ENCODE measurements around the gene PIGV. TPM values are rescaled to one million over a fixed set of nuclear protein-coding genes. Genes with fewer than 3 reads are reported as not detected.
"Not testable (repeated sequence)": the region's sequence is repeated elsewhere in the genome, so short reads cannot be mapped to it uniquely, and the experiment has no call there.

Gene PIGV
- total RNA-seq, 1 donor from 2014 or later = 11.1 TPM

GRCh38 chr1:26832249-26832960 lies 44.7 kb downstream of the PIGV start:
- no peak for DNase-seq (ENCODE audit: low spot score)

GRCh38 chr1:26833432-26834405 lies 46.0 kb downstream of the PIGV start:
- DNase-seq (ENCODE audit: low spot score) = peak; percentile 47

GRCh38 chr1:26837665-26838064 lies 49.9 kb downstream of the PIGV start:
- DNase-seq (ENCODE audit: low spot score) = not testable (repeated sequence)

- DNase-seq (ENCODE audit: low spot score) = no peak
These were observed 51.0 kb downstream of the PIGV start for GRCh38 chr1:26838474-26839338.

GRCh38 chr1:26839339-26839722 lies 51.6 kb downstream of the PIGV start:
- DNase-seq (ENCODE audit: low spot score) = no peak

- DNase-seq (ENCODE audit: low spot score) = no peak
These were observed 52.0 kb downstream of the PIGV start for GRCh38 chr1:26839779-26840178.

GRCh38 chr1:26844424-26845196 lies 56.9 kb downstream of the PIGV start:
- no peak for DNase-seq (ENCODE audit: low spot score)

GRCh38 chr1:26847826-26848225 lies 60.1 kb downstream of the PIGV start:
- DNase-seq (ENCODE audit: low spot score) = not testable (repeated sequence)

Other genes starting within 250 kb of the PIGV start
- gene ARID1A, start 91.9 kb upstream of the PIGV start, total RNA-seq (ENCODE audit: insufficient read depth, low replicate concordance) = 28.4 TPM
- gene ZDHHC18, start 38.7 kb downstream of the PIGV start, total RNA-seq (ENCODE audit: insufficient read depth, low replicate concordance) = 16.4 TPM
- gene SFN, start 75.2 kb downstream of the PIGV start, total RNA-seq (ENCODE audit: insufficient read depth, low replicate concordance) = 21.4 TPM
- gene GPN2, start 102.3 kb downstream of the PIGV start, total RNA-seq (ENCODE audit: insufficient read depth, low replicate concordance) = 6.3 TPM
- gene GPATCH3, start 112.5 kb downstream of the PIGV start, total RNA-seq (ENCODE audit: insufficient read depth, low replicate concordance) = 5.3 TPM
- gene NR0B2, start 126.0 kb downstream of the PIGV start, total RNA-seq (ENCODE audit: insufficient read depth, low replicate concordance) = not detected
- gene NUDC, start 133.8 kb downstream of the PIGV start, total RNA-seq (ENCODE audit: insufficient read depth, low replicate concordance) = 18.5 TPM
- 3.1 TPM for gene KDF1, start 172.5 kb downstream of the PIGV start, total RNA-seq (ENCODE audit: insufficient read depth, low replicate concordance)
- 12.0 TPM for gene TRNP1, start 205.7 kb downstream of the PIGV start, total RNA-seq (ENCODE audit: insufficient read depth, low replicate concordance)
- gene TENT5B, start 224.9 kb downstream of the PIGV start, total RNA-seq (ENCODE audit: insufficient read depth, low replicate concordance) = 38.8 TPM